ENCODE results near the gene TMEM40.

TMEM40 gene

GRCh38 chr3:12759097-12759679, at the start of gene TMEM40:
TMEM40 (minus strand) TSS chr3:12759259; CDS start chr3:12749832, 9,427 bp downstream.
- Histone ChIP-seq H3K9ac (ENCODE audit: low read length) (no peak within 1 kb of the TSS), H3K4me3 (ENCODE audit: low read length) (no peak within 1 kb of the TSS), H3K27me3 (ENCODE audit: control insufficient read depth, insufficient read depth, low read length) (no peaks in the 10 kb centered on the region), H3K9me3 (ENCODE audit: control insufficient read depth, low read length) (no peaks in the 10 kb centered on the region), H3K4me1 (ENCODE audit: control insufficient read depth, insufficient read depth, low read length) (peaks cover 4% of the 10 kb centered on the region), H3K36me3 (ENCODE audit: control insufficient read depth, insufficient read depth, low read length) (no peaks in the 10 kb centered on the region)

GRCh38 chr3:12808587-12808986, 49.5 kb upstream of the TMEM40 start:
- Histone ChIP-seq H3K9ac (ENCODE audit: low read length) (no peak overlapping the region), H3K27me3 (ENCODE audit: control insufficient read depth, insufficient read depth, low read length) (no peaks in the 10 kb centered on the region), H3K9me3 (ENCODE audit: control insufficient read depth, low read length) (no peaks in the 10 kb centered on the region), H3K4me3 (ENCODE audit: low read length) (no peak overlapping the region), H3K36me3 (ENCODE audit: control insufficient read depth, insufficient read depth, low read length) (no peaks in the 10 kb centered on the region), H3K4me1 (ENCODE audit: control insufficient read depth, insufficient read depth, low read length) (peaks cover 15% of the 10 kb centered on the region)

GRCh38 chr3:12807601-12808359, 48.7 kb upstream of the TMEM40 start:
- Histone ChIP-seq H3K9ac (ENCODE audit: low read length) (no peak overlapping the region), H3K4me1 (ENCODE audit: control insufficient read depth, insufficient read depth, low read length) (peaks cover 15% of the 10 kb centered on the region), H3K36me3 (ENCODE audit: control insufficient read depth, insufficient read depth, low read length) (no peaks in the 10 kb centered on the region), H3K4me3 (ENCODE audit: low read length) (no peak overlapping the region), H3K9me3 (ENCODE audit: control insufficient read depth, low read length) (no peaks in the 10 kb centered on the region), H3K27me3 (ENCODE audit: control insufficient read depth, insufficient read depth, low read length) (no peaks in the 10 kb centered on the region)

GRCh38 chr3:12807066-12807465, 48.0 kb upstream of the TMEM40 start:
- Histone ChIP-seq H3K27me3 (ENCODE audit: control insufficient read depth, insufficient read depth, low read length) (no peaks in the 10 kb centered on the region), H3K36me3 (ENCODE audit: control insufficient read depth, insufficient read depth, low read length) (no peaks in the 10 kb centered on the region), H3K4me3 (ENCODE audit: low read length) (no peak overlapping the region), H3K9ac (ENCODE audit: low read length) (no peak overlapping the region), H3K9me3 (ENCODE audit: control insufficient read depth, low read length) (no peaks in the 10 kb centered on the region), H3K4me1 (ENCODE audit: control insufficient read depth, insufficient read depth, low read length) (peaks cover 15% of the 10 kb centered on the region)

- H3K9ac ChIP-seq (ENCODE audit: low read length), result no peak overlapping the region
- no peak overlapping the region for H3K4me3 ChIP-seq (ENCODE audit: low read length)
- no peaks in the 10 kb centered on the region for H3K27me3 ChIP-seq (ENCODE audit: control insufficient read depth, insufficient read depth, low read length)
- H3K4me1 ChIP-seq (ENCODE audit: control insufficient read depth, insufficient read depth, low read length), result no peaks in the 10 kb centered on the region
- no peaks in the 10 kb centered on the region for H3K9me3 ChIP-seq (ENCODE audit: control insufficient read depth, low read length)
- H3K36me3 ChIP-seq (ENCODE audit: control insufficient read depth, insufficient read depth, low read length), result no peaks in the 10 kb centered on the region
Observed at GRCh38 chr3:12803371-12803770, 44.3 kb upstream of the TMEM40 start.

- Histone ChIP-seq H3K9me3 (ENCODE audit: control insufficient read depth, low read length) (no peaks in the 10 kb centered on the region), H3K36me3 (ENCODE audit: control insufficient read depth, insufficient read depth, low read length) (no peaks in the 10 kb centered on the region), H3K4me1 (ENCODE audit: control insufficient read depth, insufficient read depth, low read length) (peaks cover 5% of the 10 kb centered on the region), H3K27me3 (ENCODE audit: control insufficient read depth, insufficient read depth, low read length) (peaks cover 11% of the 10 kb centered on the region), H3K9ac (ENCODE audit: low read length) (no peak overlapping the region), H3K4me3 (ENCODE audit: low read length) (no peak overlapping the region)
Observed at GRCh38 chr3:12799525-12800440, 40.7 kb upstream of the TMEM40 start.

GRCh38 chr3:12798559-12799179, 39.6 kb upstream of the TMEM40 start:
- Histone ChIP-seq H3K36me3 (ENCODE audit: control insufficient read depth, insufficient read depth, low read length) (no peaks in the 10 kb centered on the region), H3K4me3 (ENCODE audit: low read length) (no peak overlapping the region), H3K9ac (ENCODE audit: low read length) (no peak overlapping the region), H3K9me3 (ENCODE audit: control insufficient read depth, low read length) (no peaks in the 10 kb centered on the region), H3K4me1 (ENCODE audit: control insufficient read depth, insufficient read depth, low read length) (peaks cover 5% of the 10 kb centered on the region), H3K27me3 (ENCODE audit: control insufficient read depth, insufficient read depth, low read length) (peaks cover 11% of the 10 kb centered on the region)

- Histone ChIP-seq H3K27me3 (ENCODE audit: control insufficient read depth, insufficient read depth, low read length) (peaks cover 11% of the 10 kb centered on the region), H3K9me3 (ENCODE audit: control insufficient read depth, low read length) (no peaks in the 10 kb centered on the region), H3K9ac (ENCODE audit: low read length) (no peak overlapping the region), H3K36me3 (ENCODE audit: control insufficient read depth, insufficient read depth, low read length) (no peaks in the 10 kb centered on the region), H3K4me1 (ENCODE audit: control insufficient read depth, insufficient read depth, low read length) (peaks cover 5% of the 10 kb centered on the region), H3K4me3 (ENCODE audit: low read length) (no peak overlapping the region)
Observed at GRCh38 chr3:12797892-12798558, 39.0 kb upstream of the TMEM40 start.

GRCh38 chr3:12797124-12797891, 38.2 kb upstream of the TMEM40 start:
- no peaks in the 10 kb centered on the region for H3K9me3 ChIP-seq (ENCODE audit: control insufficient read depth, low read length)
- H3K4me3 ChIP-seq (ENCODE audit: low read length), result no peak overlapping the region
- no peaks in the 10 kb centered on the region for H3K36me3 ChIP-seq (ENCODE audit: control insufficient read depth, insufficient read depth, low read length)
- no peak overlapping the region for H3K9ac ChIP-seq (ENCODE audit: low read length)
- H3K4me1 ChIP-seq (ENCODE audit: control insufficient read depth, insufficient read depth, low read length), result peaks cover 5% of the 10 kb centered on the region
- peaks cover 11% of the 10 kb centered on the region for H3K27me3 ChIP-seq (ENCODE audit: control insufficient read depth, insufficient read depth, low read length)

GRCh38 chr3:12796171-12797123, 37.4 kb upstream of the TMEM40 start, which contains the start of gene CAND2:
CAND2 (plus strand) TSS chr3:12796680; CDS start chr3:12796721, 41 bp downstream.
- peaks cover 11% of the 10 kb centered on the region for H3K27me3 ChIP-seq (ENCODE audit: control insufficient read depth, insufficient read depth, low read length)
- peak within 1 kb of the TSS; percentile 65 for H3K9ac ChIP-seq (ENCODE audit: low read length)
- H3K36me3 ChIP-seq (ENCODE audit: control insufficient read depth, insufficient read depth, low read length), result no peaks in the 10 kb centered on the region
- no peaks in the 10 kb centered on the region for H3K9me3 ChIP-seq (ENCODE audit: control insufficient read depth, low read length)
- H3K4me3 ChIP-seq (ENCODE audit: low read length), result peak within 1 kb of the TSS; percentile 50
- peaks cover 5% of the 10 kb centered on the region for H3K4me1 ChIP-seq (ENCODE audit: control insufficient read depth, insufficient read depth, low read length)

Measured in mucosa of stomach (tissue), 1 donor.